Measurements from ENCODE around the gene SLN. TPM values are rescaled to one million over a fixed set of nuclear protein-coding genes. Genes with fewer than 3 reads are reported as not detected.

The SLN gene
- total RNA-seq, 2 experiments from 2014 or later: not detected

DNA sequence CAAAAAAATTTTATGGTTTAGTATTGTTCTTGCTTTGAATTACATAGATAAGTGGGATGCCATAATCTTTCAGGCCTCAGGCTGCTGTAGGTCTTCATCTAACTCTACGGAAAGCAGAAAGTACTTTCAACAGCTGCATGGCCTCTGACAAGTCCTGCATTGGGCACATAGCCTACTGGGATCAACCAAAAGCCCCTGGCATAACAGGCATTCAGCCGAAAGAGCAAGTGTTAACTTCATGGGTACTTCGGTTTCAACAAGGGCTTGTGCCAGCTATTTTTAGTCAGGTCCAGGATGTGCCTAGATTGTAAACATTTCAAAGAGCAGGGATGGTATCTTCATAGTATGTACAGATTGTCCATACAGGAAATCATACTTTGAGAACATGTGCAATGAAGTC lies 3.1 kb downstream of the SLN start:
- ChIA-PET POLR2A (no interaction called here), CTCF (no interaction called here)
- H3K4me1 Mint-ChIP-seq: no peaks in the 10 kb centered on the region
- H3K27me3 Mint-ChIP-seq: peaks cover 40% of the 10 kb centered on the region
- H3K9me3 Mint-ChIP-seq: no peaks in the 10 kb centered on the region
- no peaks in the 10 kb centered on the region for H3K36me3 Mint-ChIP-seq (ENCODE audit: low read depth)
- DNase-seq: no peak
- H3K4me3 Mint-ChIP-seq: no peak overlapping the region
- no peak overlapping the region for H3K27ac Mint-ChIP-seq

DNA sequence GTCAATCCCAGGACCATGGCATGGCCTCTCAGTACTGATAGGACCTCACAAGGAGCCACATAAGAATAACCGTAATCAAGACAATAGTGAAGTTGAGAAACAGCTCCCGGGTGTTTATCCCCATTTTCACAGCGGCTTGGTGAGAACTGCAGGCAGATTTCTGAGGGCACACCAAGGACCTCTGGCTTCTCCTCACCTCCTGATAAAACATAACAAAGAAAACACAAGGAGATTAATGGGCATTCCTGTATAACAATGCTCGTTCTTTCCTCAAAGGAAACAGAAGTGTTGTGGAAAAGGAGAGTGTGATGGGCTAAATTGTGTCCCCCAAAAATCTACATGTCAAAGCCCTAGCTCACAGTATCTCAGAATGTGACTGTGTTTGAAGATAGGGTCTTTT lies 4.0 kb downstream of the SLN start:
- DNase-seq: no peak
- CTCF ChIA-PET: no interaction called here
- peaks cover 40% of the 10 kb centered on the region for H3K27me3 Mint-ChIP-seq
- no peaks in the 10 kb centered on the region for H3K9me3 Mint-ChIP-seq
- POLR2A ChIA-PET: no interaction called here
- no peak overlapping the region for H3K4me3 Mint-ChIP-seq
- no peaks in the 10 kb centered on the region for H3K36me3 Mint-ChIP-seq (ENCODE audit: low read depth)
- no peaks in the 10 kb centered on the region for H3K4me1 Mint-ChIP-seq
- H3K27ac Mint-ChIP-seq: no peak overlapping the region

DNA sequence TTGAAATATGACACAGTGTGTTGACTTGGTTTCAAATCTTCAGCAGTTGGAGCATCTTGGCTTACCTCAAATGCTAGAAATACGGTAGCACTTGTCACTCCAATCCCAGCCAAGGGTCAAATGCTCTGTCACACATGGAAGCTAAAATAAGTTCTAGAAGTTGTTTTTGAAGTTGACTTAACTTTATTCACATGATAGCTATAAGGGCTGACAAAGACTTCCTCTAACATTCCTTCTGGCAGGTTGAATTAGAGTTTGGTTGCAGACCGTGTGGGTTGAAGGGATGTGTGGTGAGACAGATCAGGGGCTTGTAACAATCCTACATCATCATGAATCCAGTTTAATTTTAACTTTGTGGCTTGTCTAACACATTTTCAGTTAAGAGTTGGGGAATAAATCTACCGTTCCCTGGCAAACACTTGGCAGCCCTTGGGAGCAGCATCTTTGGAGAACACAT lies 4.6 kb downstream of the SLN start:
- CTCF ChIA-PET: interaction anchor here (1.1 kb wide), 1 partner anchor 18 kb away, joined by 3 read pairs; no protein-coding TSS in a partner anchor
- POLR2A ChIA-PET: no interaction called here
- Mint-ChIP-seq H3K27ac (no peak overlapping the region), H3K4me3 (no peak overlapping the region), H3K4me1 (no peaks in the 10 kb centered on the region), H3K9me3 (no peaks in the 10 kb centered on the region), H3K27me3 (peaks cover 39% of the 10 kb centered on the region), H3K36me3 (ENCODE audit: low read depth) (no peaks in the 10 kb centered on the region)
- no peak for DNase-seq

DNA sequence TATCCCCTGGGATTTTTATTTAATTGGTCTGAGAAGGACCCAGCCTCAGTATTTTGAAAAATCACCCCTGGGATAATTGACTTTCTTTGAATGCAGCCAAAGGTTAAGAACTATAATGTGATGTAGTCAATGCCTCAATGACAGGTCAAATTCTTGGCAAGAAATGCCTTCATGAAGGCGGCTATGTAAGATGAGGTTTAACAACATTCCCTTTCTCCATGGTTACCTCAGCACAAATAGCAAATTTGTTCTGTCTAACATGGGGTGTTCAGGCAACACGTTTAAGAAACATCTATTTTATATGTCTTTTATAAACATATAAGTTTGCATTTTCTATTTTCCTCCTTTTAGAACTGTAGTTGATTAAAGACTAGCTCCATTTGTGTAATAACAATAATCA lies 5.3 kb downstream of the SLN start:
- Mint-ChIP-seq H3K9me3 (no peaks in the 10 kb centered on the region), H3K4me3 (no peak overlapping the region), H3K4me1 (no peaks in the 10 kb centered on the region), H3K36me3 (ENCODE audit: low read depth) (no peaks in the 10 kb centered on the region), H3K27me3 (peaks cover 36% of the 10 kb centered on the region), H3K27ac (no peak overlapping the region)
- POLR2A ChIA-PET: interaction anchor here (1.1 kb wide), 1 partner anchor 121 kb away, joined by 3 read pairs; no protein-coding TSS in a partner anchor
- CTCF ChIA-PET: interaction anchor here (1.1 kb wide), 1 partner anchor 17 kb away, joined by 3 read pairs; no protein-coding TSS in a partner anchor
- DNase-seq: no peak

DNA sequence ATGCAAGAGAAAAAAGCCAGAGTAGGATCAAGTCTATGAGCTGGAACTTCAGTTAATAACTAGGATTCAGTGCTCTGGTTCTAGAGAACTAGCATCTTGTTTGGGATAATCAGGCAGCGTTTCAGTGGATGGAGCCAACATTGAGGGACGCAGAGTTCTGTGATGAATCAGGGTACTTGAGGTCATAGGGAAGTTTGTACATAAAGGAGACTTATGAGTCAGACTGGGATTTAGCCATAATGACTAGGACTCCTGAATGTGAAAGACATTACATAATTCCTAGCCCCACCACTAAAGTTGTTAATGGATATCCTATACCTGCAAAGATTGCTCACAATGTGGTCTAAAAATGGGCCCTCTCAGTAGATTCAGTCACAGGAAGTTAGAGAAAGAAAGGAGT lies 6.8 kb downstream of the SLN start:
- DNase-seq: no peak
- ChIA-PET POLR2A (no interaction called here), CTCF (no interaction called here)
- Mint-ChIP-seq H3K9me3 (no peaks in the 10 kb centered on the region), H3K4me3 (no peak overlapping the region), H3K4me1 (no peaks in the 10 kb centered on the region), H3K27ac (no peak overlapping the region), H3K27me3 (peaks cover 30% of the 10 kb centered on the region), H3K36me3 (ENCODE audit: low read depth) (no peaks in the 10 kb centered on the region)

DNA sequence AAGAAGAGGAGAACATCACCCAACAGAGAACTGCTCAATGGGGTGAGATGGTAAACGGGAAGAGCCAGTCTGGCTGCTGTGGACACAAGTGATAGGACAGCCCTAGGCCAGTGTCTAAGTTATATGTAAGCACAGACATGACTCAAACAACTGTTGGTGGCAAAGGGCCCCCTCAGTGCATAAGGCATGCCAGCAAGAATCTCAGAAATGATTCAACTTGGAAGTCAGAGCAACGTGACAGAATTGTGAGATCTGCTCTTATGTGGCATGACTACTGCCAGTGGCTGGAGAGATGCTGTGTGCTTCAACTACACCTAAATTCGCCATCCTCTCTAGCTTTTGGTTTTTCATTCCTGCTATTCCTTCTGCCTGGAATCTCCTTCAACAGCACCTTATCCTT lies 7.4 kb downstream of the SLN start:
- H3K4me3 Mint-ChIP-seq: no peak overlapping the region
- no peaks in the 10 kb centered on the region for H3K36me3 Mint-ChIP-seq (ENCODE audit: low read depth)
- no peaks in the 10 kb centered on the region for H3K4me1 Mint-ChIP-seq
- ChIA-PET CTCF (no interaction called here), POLR2A (no interaction called here)
- no peak for DNase-seq
- peaks cover 24% of the 10 kb centered on the region for H3K27me3 Mint-ChIP-seq
- no peaks in the 10 kb centered on the region for H3K9me3 Mint-ChIP-seq
- no peak overlapping the region for H3K27ac Mint-ChIP-seq

DNA sequence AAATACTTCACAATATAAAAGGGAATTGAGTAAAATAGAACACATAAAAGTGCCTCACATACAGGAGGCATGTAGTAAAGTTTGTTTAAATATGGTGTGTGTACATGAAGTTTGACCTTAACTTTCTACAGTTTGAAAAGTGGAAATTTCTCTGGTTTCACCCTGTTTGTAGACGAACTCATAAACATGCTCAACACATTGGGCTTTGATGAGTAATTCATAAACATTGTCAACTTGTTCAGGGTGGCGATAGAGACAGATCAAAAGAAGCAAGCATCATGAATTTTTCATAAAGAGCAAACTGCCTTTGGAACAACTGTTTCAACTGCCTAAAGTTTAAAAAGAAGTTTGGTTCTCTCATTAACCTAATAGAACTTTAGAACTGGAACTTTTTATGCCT lies 9.1 kb downstream of the SLN start:
- Mint-ChIP-seq H3K36me3 (ENCODE audit: low read depth) (no peaks in the 10 kb centered on the region), H3K4me1 (no peaks in the 10 kb centered on the region), H3K27ac (no peak overlapping the region), H3K27me3 (peaks cover 16% of the 10 kb centered on the region), H3K9me3 (no peaks in the 10 kb centered on the region), H3K4me3 (no peak overlapping the region)
- no peak for DNase-seq
- ChIA-PET CTCF (no interaction called here), POLR2A (no interaction called here)

DNA sequence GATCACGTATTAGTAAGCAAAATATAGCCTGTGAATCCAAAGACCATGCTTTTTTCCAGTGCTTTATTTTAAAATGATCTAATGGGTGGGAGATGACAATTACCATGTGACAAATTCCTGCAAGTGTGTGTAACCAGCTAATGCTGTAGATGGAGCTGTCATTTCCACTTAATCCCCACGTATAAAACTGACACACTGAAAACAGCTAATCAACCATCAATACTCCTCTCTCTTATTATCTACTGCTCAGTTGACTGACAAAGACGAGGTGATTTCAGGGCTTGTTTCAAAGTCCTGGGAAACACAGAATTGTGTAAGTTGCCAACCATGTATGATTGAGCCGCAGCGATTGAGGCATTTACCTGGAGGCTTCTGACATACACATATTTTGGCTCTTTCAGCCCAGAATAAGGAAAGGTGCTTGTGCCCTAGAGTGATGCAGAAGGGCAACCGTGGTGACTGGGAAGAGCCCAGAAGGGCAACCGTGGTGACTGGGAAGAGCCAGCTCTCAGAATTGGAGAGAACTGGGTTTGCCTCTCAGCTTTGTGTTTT lies 9.7 kb downstream of the SLN start:
- H3K36me3 Mint-ChIP-seq (ENCODE audit: low read depth): no peaks in the 10 kb centered on the region
- ChIA-PET CTCF (no interaction called here), POLR2A (no interaction called here)
- no peak overlapping the region for H3K4me3 Mint-ChIP-seq
- no peak for DNase-seq
- H3K9me3 Mint-ChIP-seq: no peaks in the 10 kb centered on the region
- peaks cover 10% of the 10 kb centered on the region for H3K27me3 Mint-ChIP-seq
- H3K27ac Mint-ChIP-seq: no peak overlapping the region
- no peaks in the 10 kb centered on the region for H3K4me1 Mint-ChIP-seq

DNA sequence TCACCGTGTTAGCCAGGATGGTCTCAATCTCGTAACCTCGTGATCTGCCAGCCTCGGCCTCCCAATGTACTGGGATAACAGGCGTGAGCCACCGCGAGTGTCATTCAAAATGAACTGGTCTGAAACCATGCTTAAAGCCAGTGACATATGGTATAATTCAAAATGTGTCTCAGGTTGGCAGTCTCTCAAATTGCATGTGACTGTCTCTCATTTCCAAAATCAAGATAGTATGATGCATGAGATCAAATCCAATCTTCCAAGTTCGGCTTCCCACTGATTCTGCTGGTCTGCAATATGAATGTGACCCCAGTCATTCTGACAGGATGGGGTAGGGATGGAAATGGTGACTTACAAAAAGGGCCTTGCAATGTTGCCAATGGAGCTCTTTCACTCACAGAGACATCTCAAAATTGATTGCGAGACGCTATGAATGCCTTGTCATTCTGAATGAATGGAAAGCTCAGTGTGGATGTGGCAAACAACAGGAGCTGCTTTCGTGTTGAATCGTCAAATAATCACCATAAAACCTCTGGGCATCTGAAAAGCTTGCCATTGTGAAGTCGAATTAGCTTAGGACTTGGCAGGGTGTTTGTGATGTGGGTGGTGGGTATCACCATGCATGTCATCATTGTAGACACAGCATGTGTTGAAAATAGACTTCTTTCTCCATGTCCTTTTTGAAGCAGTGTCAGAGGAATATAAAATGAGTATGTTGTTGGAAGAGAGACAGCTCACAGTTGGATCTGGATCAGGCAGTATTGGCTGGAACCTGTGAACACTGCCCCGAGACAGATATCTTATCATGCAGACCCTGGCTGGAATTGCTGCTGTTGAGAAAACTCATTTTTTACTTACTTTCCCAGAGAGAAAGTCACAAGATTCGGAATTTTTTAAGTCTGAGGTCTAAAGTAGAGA lies 12.2 kb downstream of the SLN start:
- Mint-ChIP-seq H3K36me3 (ENCODE audit: low read depth) (no peaks in the 10 kb centered on the region), H3K27ac (no peak overlapping the region), H3K9me3 (no peaks in the 10 kb centered on the region), H3K4me3 (no peak overlapping the region), H3K4me1 (no peaks in the 10 kb centered on the region), H3K27me3 (peaks cover 17% of the 10 kb centered on the region)
- CTCF ChIA-PET: interaction anchor here (0.6 kb wide), 1 partner anchor 30 kb away, joined by 4 read pairs; no protein-coding TSS in a partner anchor
- POLR2A ChIA-PET: no interaction called here
- no peak for DNase-seq

DNA sequence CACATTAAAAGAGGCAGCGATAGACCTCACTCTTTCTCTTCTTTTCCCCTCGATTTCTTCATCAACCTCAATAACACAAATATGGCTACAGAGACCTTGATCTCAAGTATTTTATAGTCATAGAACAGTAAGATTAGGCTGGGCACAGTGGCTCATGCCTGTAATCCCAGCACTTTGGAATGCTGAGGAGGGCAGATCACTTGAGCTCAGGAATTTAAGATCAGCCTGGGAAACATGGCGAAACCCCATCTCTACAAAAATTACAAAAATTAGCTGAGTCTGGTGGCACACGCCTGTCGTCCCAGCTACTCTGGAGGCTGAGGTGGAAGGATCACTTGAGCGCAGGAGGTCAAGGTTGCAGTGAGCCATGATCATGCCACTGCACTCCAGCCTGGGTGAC lies 14.6 kb downstream of the SLN start:
- ChIA-PET CTCF (interaction anchor here (1.3 kb wide), 1 partner anchor 8 kb away, joined by 3 read pairs; no protein-coding TSS in a partner anchor), POLR2A (no interaction called here)
- Mint-ChIP-seq H3K4me1 (peaks cover 2% of the 10 kb centered on the region), H3K27me3 (peaks cover 22% of the 10 kb centered on the region), H3K36me3 (ENCODE audit: low read depth) (no peaks in the 10 kb centered on the region), H3K9me3 (no peaks in the 10 kb centered on the region), H3K27ac (no peak overlapping the region), H3K4me3 (no peak overlapping the region)
- no peak for DNase-seq

DNA sequence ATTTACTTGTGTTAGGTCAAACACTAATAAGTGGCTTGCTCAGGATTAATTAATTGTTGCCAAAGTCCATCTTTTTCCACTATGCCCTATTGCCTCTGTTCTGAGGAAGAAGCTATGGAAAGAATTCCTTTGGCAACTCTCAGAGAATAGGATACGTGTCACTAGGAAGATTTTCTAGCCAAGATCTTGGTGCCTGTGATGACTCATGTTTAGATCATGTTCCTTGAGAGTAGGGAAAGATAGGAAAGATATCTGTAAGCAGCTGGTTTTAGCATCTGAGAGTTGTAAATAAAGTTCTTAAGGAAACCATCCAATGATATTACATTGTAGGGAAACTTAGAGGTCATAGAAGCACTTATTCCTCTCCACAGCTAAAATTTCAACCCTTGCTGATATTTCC lies 15.7 kb downstream of the SLN start:
- H3K9me3 Mint-ChIP-seq: no peaks in the 10 kb centered on the region
- peaks cover 4% of the 10 kb centered on the region for H3K4me1 Mint-ChIP-seq
- H3K4me3 Mint-ChIP-seq: no peak overlapping the region
- ChIA-PET CTCF (no interaction called here), POLR2A (no interaction called here)
- H3K27ac Mint-ChIP-seq: no peak overlapping the region
- H3K27me3 Mint-ChIP-seq: peaks cover 31% of the 10 kb centered on the region
- DNase-seq: no peak
- no peaks in the 10 kb centered on the region for H3K36me3 Mint-ChIP-seq (ENCODE audit: low read depth)

DNA sequence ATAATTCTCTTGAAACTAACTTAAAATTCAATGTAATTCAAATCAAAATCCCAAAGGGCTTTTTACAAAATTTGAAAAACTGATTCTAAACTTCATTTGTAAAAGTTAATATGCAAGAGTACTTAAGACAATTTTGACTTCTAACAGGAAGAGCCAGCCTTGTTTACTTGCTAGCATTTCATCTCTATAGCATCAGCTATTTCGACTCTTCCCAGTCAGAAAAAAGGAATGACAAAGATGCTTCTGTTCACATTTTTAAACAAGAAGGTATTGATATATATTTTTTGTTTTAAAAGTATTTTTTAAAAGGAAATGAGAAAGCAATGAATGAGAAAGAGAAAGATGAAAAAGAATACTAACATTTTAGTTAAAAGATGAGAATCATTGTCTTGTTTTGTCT lies 16.4 kb downstream of the SLN start:
- Mint-ChIP-seq H3K4me3 (no peak overlapping the region), H3K27me3 (peaks cover 30% of the 10 kb centered on the region), H3K36me3 (ENCODE audit: low read depth) (no peaks in the 10 kb centered on the region), H3K9me3 (no peaks in the 10 kb centered on the region), H3K4me1 (peaks cover 4% of the 10 kb centered on the region), H3K27ac (no peak overlapping the region)
- DNase-seq: no peak
- ChIA-PET CTCF (no interaction called here), POLR2A (no interaction called here)

DNA sequence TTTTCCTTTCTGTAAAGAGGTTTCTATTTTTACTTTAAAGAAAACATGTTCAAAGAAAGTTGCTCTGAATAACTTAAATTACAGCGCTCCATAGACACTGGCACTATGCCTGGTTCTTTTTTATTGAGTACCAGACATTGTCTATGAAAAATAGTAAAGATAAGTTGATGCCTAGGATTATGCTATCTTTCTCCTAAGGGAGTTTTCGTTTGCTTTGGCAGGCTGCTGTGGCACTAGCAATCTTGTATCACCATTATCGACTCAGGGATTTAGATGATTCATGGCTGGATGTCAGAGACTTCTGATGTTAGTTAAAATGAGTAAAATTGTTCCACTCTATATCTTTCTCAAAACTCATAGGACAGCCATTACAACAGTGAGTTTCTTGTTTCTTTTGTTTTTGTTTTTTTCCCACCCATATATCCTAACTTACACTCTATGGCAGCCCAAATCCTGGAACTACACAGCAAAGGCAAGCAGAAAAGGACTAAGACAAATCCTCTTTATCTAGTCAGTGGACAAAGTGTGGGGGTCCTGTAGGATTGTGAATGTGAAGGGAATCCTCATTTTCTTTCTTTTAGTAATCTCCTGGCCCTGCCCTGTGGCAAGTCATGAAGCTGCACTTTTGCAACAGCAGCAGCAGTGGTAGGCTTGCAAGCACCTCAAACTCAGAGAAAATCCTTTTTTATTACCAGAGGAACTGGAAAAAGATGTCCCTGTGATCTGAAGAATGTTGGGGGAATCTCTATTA lies 20.7 kb downstream of the SLN start:
- peaks cover 25% of the 10 kb centered on the region for H3K27me3 Mint-ChIP-seq
- POLR2A ChIA-PET: no interaction called here
- H3K36me3 Mint-ChIP-seq (ENCODE audit: low read depth): no peaks in the 10 kb centered on the region
- no peaks in the 10 kb centered on the region for H3K9me3 Mint-ChIP-seq
- H3K27ac Mint-ChIP-seq: no peak overlapping the region
- DNase-seq: no peak
- H3K4me1 Mint-ChIP-seq: peaks cover 4% of the 10 kb centered on the region
- no peak overlapping the region for H3K4me3 Mint-ChIP-seq
- CTCF ChIA-PET: interaction anchor here (0.6 kb wide), 1 partner anchor 113 kb away, joined by 7 read pairs; no protein-coding TSS in a partner anchor
